HepG2 (cell line): ENCODE results near the gene EXOC6B. TPM values are rescaled to one million over a fixed set of nuclear protein-coding genes. Genes with fewer than 3 reads are reported as not detected.

Experiments
- ATAC-seq: fragments of 200-7000 bp; cut with Tn5 transposase; 3 replicates; pipeline ENCODE4 v1.9.1; 2020; ENCODE audit warnings: mild to moderate bottlenecking, moderate library complexity
- BruUV-seq: library from RNA; stranded (reverse); fragments of 400-500 nt; replicated peaks from 2 replicates; lab custom pipeline; 2021; lab: Mats Ljungman, UMichigan
- CTCF ChIA-PET: fragments of 300-600 bp; formaldehyde crosslinking; extraction: SDS; loops from one replicate; lab custom pipeline; 2021; ENCODE audit warnings: low total read pairs, inconsistent platforms, low intra/inter-chr PET ratio; lab: Yijun Ruan, JAX
- POLR2A ChIA-PET: fragments of 350-600 bp; sonication (Branson Sonifier 250); formaldehyde crosslinking; loops from one replicate; lab custom pipeline; 2020; ENCODE audit warnings: antibody characterized with exemption, inconsistent platforms; lab: Yijun Ruan, JAX
- DNase-seq: peaks from one replicate; pipeline ENCODE4 v3.0.0-alpha.2; 2015; ENCODE audit warnings: low spot score
- FAIRE-seq: peaks from 3 replicates; lab custom pipeline; 2011; peaks lifted over from hg19 to GRCh38; lab: Jason Lieb, UNC
- H2AFZ ChIP-seq: one replicate; pipeline ENCODE4 v1.6.1; 2011; ENCODE audit warnings: low read length, inconsistent platforms
- H3K27ac ChIP-seq: fragments of 300-600 bp; 3 replicates; pipeline ENCODE4 v1.8.0; 2011; ENCODE audit warnings: mixed run types, mild to moderate bottlenecking, mixed read lengths, low read length, inconsistent platforms; ENCODE audit not compliant: insufficient read depth; ENCODE audit errors: extremely low read length
- H3K27me3 ChIP-seq, 2 experiments: fragments of 200-600 bp in 1 of 2; 2 replicates in 1 of 2; 3 replicates in 1 of 2; pipeline versions ENCODE4 v1.6.0 to v1.8.0; 2011; ENCODE audit warnings: low read length in 2 of 2, mild to moderate bottlenecking in 2 of 2, moderate library complexity in 2 of 2, inconsistent platforms in 1 of 2; ENCODE audit not compliant: insufficient read depth in 2 of 2, control insufficient read depth in 1 of 2
- H3K36me3 ChIP-seq, 2 experiments: fragments of 200-600 bp in 1 of 2; replicated peaks in 1 of 2; 2 replicates in 1 of 2; 3 replicates in 1 of 2; pipeline versions ENCODE4 v1.5.1 to v1.8.0; 2011; ENCODE audit warnings: low read length in 2 of 2, inconsistent platforms in 1 of 2; ENCODE audit not compliant: insufficient read depth in 2 of 2, control insufficient read depth in 1 of 2
- H3K4me1 ChIP-seq: 2 replicates; pipeline ENCODE4 v1.5.1; 2012; ENCODE audit warnings: low read length, inconsistent platforms; ENCODE audit not compliant: insufficient read depth
- H3K4me2 ChIP-seq: 2 replicates; pipeline ENCODE4 v1.6.0; 2011; ENCODE audit warnings: low read depth, low read length, inconsistent platforms
- H3K4me3 ChIP-seq, 3 experiments: fragments of 200-600 bp in 1 of 3; sonication (generic), shearing (Covaris generic) in 1 of 3; replicated peaks in 1 of 3; 2 replicates each; pipeline ENCODE4 v1.5.1; 2011 to 2016; ENCODE audit warnings: low read length in 3 of 3, inconsistent platforms in 2 of 3, low read depth in 2 of 3, mild to moderate bottlenecking in 2 of 3, control low read depth in 1 of 3, mixed read lengths in 1 of 3; ENCODE audit not compliant: insufficient read depth in 1 of 3
- H3K79me2 ChIP-seq: one replicate; pipeline ENCODE4 v1.6.1; 2011; ENCODE audit warnings: low read length, inconsistent platforms; ENCODE audit not compliant: insufficient read depth
- H3K9ac ChIP-seq: 2 replicates; pipeline ENCODE4 v1.6.0; 2011; ENCODE audit warnings: mild to moderate bottlenecking, low read depth, low read length, inconsistent platforms; ENCODE audit not compliant: insufficient read depth
- H3K9me3 ChIP-seq: 2 replicates; pipeline ENCODE4 v1.5.1; 2012; ENCODE audit warnings: mild to moderate bottlenecking, low read length
- H4K20me1 ChIP-seq: 2 replicates; pipeline ENCODE4 v1.6.0; 2011; ENCODE audit warnings: inconsistent platforms, mild to moderate bottlenecking, low read length, moderate library complexity; ENCODE audit not compliant: insufficient read depth
- FOXP1 ChIP-seq, 2 experiments: fragments of 450-650 bp in 1 of 2; IDR thresholded peaks; 2 replicates each; pipeline ENCODE4 v1.6.1; 2017 to 2018; ENCODE audit warnings: antibody characterized with exemption in 1 of 2
- PCBP1 ChIP-seq: fragments of 200-400 bp; formaldehyde crosslinking; IDR thresholded peaks from 2 replicates; pipeline ENCODE4 v1.6.1; 2017; ENCODE audit warnings: mild to moderate bottlenecking, low read depth, low read length, borderline replicate concordance
- PCBP2 ChIP-seq: fragments of 200-400 bp; formaldehyde crosslinking; optimal IDR thresholded peaks from 2 replicates; pipeline ENCODE3; 2018; ENCODE audit warnings: low read length, low read depth; ENCODE audit not compliant: poor library complexity, severe bottlenecking
- RORA ChIP-seq: sonication (generic); formaldehyde crosslinking; IDR thresholded peaks from 2 replicates; pipeline ENCODE4 v1.5.0; 2020; ENCODE audit warnings: mild to moderate bottlenecking, missing genetic modification reagents, moderate library complexity
- TGIF2 ChIP-seq: IDR thresholded peaks from 2 replicates; pipeline ENCODE4 v1.6.1; 2016; ENCODE audit warnings: control low read depth, missing compliant biosample characterization
- ZMAT3 ChIP-seq: sonication (generic); formaldehyde crosslinking; conservative IDR thresholded peaks from 2 replicates; pipeline ENCODE4 v1.7.0; 2021; ENCODE audit warnings: missing genetic modification reagents
- ZNF33B ChIP-seq: sonication (generic); formaldehyde crosslinking; IDR thresholded peaks from 2 replicates; pipeline ENCODE4 v1.5.1; 2020; ENCODE audit warnings: mild to moderate bottlenecking, missing genetic modification reagents
- in situ Hi-C: cut with HindIII; loops from 2 replicates; pipeline ENCODE4 v1.10.0; 2017; ENCODE audit warnings: low pct_unique_long_range_greater_than_20kb; ENCODE audit not compliant: extremely low pct_ligation_motif_present
- intact Hi-C: fragments of 100-400 bp; cut with micrococcal nuclease; formaldehyde crosslinking; loops from one replicate; pipeline ENCODE4 v1.10.0; 2022; ENCODE audit not compliant: unreplicated experiment
- polyA plus RNA-seq, 8 experiments: library from polyadenylated mRNA; depleted of rRNA in 3 of 8; stranded (reverse) in 7 of 8; unstranded in 1 of 8; fragments of >200 nt; fragmentation: Illumina TruSeq in 4 of 8; extraction: Trizol in 4 of 8; gene quantifications; 2 replicates each; pipeline versions ENCODE4 v1.2.1 to v1.2.3, GENCODE V29; 2011 to 2016; ENCODE audit warnings: low read depth in 4 of 8, missing spikeins in 1 of 8, mixed read lengths in 1 of 8; ENCODE audit not compliant: insufficient read depth in 1 of 8
- total RNA-seq, 5 experiments: library from RNA; depleted of rRNA; stranded (reverse); fragments of >200 nt; fragmentation: Illumina TruSeq; extraction: Trizol; gene quantifications; 2 replicates each; pipeline ENCODE4 v1.2.3, GENCODE V29; 2016; ENCODE audit warnings: low read depth in 1 of 5
- TF ChIP-seq, protein P1 (sequence below): sonication (generic); formaldehyde crosslinking; IDR thresholded peaks from 2 replicates; pipeline ENCODE4 v1.4.0; 2020; ENCODE audit warnings: missing genetic modification reagents, borderline replicate concordance
- TF ChIP-seq, protein P2 (sequence below): IDR thresholded peaks from 2 replicates; pipeline ENCODE4 v1.6.1; 2012; ENCODE audit warnings: low read depth, low read length, improper control_type of control experiment
- TF ChIP-seq, protein P3 (sequence below): sonication (generic); formaldehyde crosslinking; IDR thresholded peaks from 2 replicates; pipeline ENCODE4 v1.4.0; 2020; ENCODE audit warnings: missing genetic modification reagents, mild to moderate bottlenecking, borderline replicate concordance
- TF ChIP-seq, protein P4 (sequence below): sonication (generic); formaldehyde crosslinking; IDR thresholded peaks from 2 replicates; pipeline ENCODE4 v1.5.0; 2020; ENCODE audit warnings: missing genetic modification reagents

EXOC6B gene
- total and polyA plus RNA-seq, 2 of the 13 experiments (the other 11 are each of a cell fraction or from before 2014, with no cell fraction given), result 9.1 to 15.9 TPM

DNA sequence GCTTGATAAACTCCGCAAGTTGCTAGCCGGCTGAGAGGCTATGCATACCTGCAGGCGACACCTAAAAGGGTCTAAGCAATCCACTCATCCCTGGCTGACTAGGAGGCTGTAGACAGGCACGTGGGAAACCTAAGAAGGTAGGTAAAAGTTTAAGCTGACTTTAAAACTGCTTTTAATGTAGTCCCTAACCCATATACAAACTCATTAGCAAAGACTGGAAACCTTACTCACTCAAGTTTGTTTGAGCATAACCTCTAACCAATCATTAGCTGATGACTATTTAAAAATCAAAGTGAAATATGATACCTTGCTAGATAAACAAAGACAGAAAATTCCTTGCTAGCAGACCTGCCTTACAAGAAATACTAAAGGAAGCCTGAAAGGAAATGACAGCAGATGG lies 106.4 kb downstream of the EXOC6B start (continued):
- TF ChIP-seq, protein P1, sequence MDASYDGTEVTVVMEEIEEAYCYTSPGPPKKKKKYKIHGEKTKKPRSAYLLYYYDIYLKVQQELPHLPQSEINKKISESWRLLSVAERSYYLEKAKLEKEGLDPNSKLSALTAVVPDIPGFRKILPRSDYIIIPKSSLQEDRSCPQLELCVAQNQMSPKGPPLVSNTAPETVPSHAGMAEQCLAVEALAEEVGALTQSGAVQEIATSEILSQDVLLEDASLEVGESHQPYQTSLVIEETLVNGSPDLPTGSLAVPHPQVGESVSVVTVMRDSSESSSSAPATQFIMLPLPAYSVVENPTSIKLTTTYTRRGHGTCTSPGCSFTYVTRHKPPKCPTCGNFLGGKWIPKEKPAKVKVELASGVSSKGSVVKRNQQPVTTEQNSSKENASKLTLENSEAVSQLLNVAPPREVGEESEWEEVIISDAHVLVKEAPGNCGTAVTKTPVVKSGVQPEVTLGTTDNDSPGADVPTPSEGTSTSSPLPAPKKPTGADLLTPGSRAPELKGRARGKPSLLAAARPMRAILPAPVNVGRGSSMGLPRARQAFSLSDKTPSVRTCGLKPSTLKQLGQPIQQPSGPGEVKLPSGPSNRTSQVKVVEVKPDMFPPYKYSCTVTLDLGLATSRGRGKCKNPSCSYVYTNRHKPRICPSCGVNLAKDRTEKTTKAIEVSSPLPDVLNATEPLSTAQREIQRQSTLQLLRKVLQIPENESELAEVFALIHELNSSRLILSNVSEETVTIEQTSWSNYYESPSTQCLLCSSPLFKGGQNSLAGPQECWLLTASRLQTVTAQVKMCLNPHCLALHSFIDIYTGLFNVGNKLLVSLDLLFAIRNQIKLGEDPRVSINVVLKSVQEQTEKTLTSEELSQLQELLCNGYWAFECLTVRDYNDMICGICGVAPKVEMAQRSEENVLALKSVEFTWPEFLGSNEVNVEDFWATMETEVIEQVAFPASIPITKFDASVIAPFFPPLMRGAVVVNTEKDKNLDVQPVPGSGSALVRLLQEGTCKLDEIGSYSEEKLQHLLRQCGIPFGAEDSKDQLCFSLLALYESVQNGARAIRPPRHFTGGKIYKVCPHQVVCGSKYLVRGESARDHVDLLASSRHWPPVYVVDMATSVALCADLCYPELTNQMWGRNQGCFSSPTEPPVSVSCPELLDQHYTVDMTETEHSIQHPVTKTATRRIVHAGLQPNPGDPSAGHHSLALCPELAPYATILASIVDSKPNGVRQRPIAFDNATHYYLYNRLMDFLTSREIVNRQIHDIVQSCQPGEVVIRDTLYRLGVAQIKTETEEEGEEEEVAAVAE (CRISPR knock-in tag), result no peak

DNA sequence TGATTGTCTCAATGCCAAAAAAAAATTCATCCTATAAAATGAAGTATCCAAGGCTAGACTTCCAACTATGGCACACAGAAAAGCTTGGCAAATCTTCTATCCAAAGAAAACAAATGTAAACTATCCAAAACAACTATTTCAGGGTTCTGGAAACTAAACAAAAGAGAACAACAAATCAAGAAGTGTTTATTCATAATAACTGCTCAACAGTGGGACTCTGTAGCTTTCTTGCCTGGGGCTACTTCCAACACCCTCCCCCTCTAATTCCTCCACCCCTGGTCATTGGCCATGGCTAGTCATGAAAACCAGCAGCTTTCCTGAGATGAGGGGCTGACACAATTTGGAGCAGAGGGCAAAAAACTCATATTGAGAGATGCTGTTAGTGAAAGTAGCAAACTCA lies 107.0 kb downstream of the EXOC6B start:
- Histone ChIP-seq H3K9me3 (no peaks in the 10 kb centered on the region), H3K36me3 (no peaks in the 10 kb centered on the region; a peak in 1 of 5 replicates), H3K9ac (no peak overlapping the region), H3K27ac (no peak overlapping the region), H3K4me2 (no peak overlapping the region), H3K4me1 (peaks cover 31% of the 10 kb centered on the region), H4K20me1 (no peaks in the 10 kb centered on the region), H2AFZ (no peak overlapping the region), H3K79me2 (no peaks in the 10 kb centered on the region), H3K27me3 (no peaks in the 10 kb centered on the region), H3K4me3 (no peak overlapping the region)
- intact Hi-C loops (no loop called here), in situ Hi-C loops (no loop called here)
- POLR2A ChIA-PET, result no interaction called here
- CTCF ChIA-PET, result no interaction called here
- DNase-seq, result no peak
- ATAC-seq, result no peak
- BruUV-seq, result no TSS peak
- FAIRE-seq, result no peak
- TF ChIP-seq ZNF33B (no peak), FOXP1 (IDR thresholded peaks at IDR 0.05) (no peak), FOXP1 (CRISPR knock-in tag; IDR thresholded peaks at IDR 0.05) (no peak), TGIF2 (CRISPR knock-in tag) (no peak), PCBP1 (no peak), RORA (CRISPR knock-in tag) (no peak), PCBP2 (no peak), ZMAT3 (CRISPR knock-in tag) (no peak)
- TF ChIP-seq, protein P2, sequence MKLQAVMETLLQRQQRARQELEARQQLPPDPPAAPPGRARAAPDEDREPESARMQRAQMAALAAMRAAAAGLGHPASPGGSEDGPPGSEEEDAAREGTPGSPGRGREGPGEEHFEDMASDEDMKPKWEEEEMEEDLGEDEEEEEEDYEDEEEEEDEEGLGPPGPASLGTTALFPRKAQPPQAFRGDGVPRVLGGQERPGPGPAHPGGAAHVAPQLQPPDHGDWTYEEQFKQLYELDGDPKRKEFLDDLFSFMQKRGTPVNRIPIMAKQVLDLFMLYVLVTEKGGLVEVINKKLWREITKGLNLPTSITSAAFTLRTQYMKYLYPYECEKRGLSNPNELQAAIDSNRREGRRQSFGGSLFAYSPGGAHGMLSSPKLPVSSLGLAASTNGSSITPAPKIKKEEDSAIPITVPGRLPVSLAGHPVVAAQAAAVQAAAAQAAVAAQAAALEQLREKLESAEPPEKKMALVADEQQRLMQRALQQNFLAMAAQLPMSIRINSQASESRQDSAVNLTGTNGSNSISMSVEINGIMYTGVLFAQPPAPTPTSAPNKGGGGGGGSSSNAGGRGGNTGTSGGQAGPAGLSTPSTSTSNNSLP, result no peak
- TF ChIP-seq, protein P3, sequence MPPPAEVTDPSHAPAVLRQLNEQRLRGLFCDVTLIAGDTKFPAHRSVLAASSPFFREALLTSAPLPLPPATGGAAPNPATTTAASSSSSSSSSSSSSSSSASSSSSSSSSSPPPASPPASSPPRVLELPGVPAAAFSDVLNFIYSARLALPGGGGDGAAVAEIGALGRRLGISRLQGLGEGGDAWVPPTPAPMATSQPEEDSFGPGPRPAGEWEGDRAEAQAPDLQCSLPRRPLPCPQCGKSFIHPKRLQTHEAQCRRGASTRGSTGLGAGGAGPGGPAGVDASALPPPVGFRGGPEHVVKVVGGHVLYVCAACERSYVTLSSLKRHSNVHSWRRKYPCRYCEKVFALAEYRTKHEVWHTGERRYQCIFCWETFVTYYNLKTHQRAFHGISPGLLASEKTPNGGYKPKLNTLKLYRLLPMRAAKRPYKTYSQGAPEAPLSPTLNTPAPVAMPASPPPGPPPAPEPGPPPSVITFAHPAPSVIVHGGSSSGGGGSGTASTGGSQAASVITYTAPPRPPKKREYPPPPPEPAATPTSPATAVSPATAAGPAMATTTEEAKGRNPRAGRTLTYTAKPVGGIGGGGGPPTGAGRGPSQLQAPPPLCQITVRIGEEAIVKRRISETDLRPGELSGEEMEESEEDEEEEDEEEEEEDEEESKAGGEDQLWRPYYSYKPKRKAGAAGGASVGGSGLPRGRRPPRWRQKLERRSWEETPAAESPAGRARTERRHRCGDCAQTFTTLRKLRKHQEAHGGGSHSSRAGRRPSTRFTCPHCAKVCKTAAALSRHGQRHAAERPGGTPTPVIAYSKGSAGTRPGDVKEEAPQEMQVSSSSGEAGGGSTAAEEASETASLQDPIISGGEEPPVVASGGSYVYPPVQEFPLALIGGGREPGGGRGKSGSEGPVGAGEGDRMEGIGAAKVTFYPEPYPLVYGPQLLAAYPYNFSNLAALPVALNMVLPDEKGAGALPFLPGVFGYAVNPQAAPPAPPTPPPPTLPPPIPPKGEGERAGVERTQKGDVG (CRISPR knock-in tag), result no peak
- TF ChIP-seq, protein P4, sequence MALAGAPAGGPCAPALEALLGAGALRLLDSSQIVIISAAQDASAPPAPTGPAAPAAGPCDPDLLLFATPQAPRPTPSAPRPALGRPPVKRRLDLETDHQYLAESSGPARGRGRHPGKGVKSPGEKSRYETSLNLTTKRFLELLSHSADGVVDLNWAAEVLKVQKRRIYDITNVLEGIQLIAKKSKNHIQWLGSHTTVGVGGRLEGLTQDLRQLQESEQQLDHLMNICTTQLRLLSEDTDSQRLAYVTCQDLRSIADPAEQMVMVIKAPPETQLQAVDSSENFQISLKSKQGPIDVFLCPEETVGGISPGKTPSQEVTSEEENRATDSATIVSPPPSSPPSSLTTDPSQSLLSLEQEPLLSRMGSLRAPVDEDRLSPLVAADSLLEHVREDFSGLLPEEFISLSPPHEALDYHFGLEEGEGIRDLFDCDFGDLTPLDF (CRISPR knock-in tag), result no peak
